Measurements from ENCODE around the gene CALR3. TPM values are rescaled to one million over a fixed set of nuclear protein-coding genes. Genes with fewer than 3 reads are reported as not detected.

The CALR3 gene
- total and polyA plus RNA-seq, 4 donors, result 0.20 to 0.39 TPM; not detected in 2

GRCh38 chr19:16524991-16525734 is 29.2 kb upstream of the CALR3 start:
- H3K36me3 ChIP-seq (ENCODE audit: control insufficient read depth, insufficient read depth, low read length), result peaks cover 99% of the 10 kb centered on the region
- H3K27me3 ChIP-seq (ENCODE audit: control insufficient read depth, insufficient read depth, low read length), result no peaks in the 10 kb centered on the region
- no peak for DNase-seq (ENCODE audit: low read depth in 4 of 6, low spot score in 6 of 6)
- no peak overlapping the region for H3K4me3 ChIP-seq (ENCODE audit: low read depth, low read length)
- 98% methylated on average over 54 of the region's 54 CpGs for WGBS (ENCODE audit: insufficient coverage)
- no peak overlapping the region for H3K27ac ChIP-seq (ENCODE audit: low read depth, low read length)
- no peaks in the 10 kb centered on the region for H3K4me1 ChIP-seq (ENCODE audit: control insufficient read depth, insufficient read depth, low read length)
- no peaks in the 10 kb centered on the region for H3K9me3 ChIP-seq (ENCODE audit: control insufficient read depth, insufficient read depth, low read length)

- WGBS (ENCODE audit: insufficient coverage), result 96% methylated on average over 22 of the region's 25 CpGs
- no peak for DNase-seq (ENCODE audit: low read depth in 4 of 6, low spot score in 6 of 6)
- no peak overlapping the region for H3K27ac ChIP-seq (ENCODE audit: low read depth, low read length)
- no peak overlapping the region for H3K4me3 ChIP-seq (ENCODE audit: low read depth, low read length)
- no peaks in the 10 kb centered on the region for H3K9me3 ChIP-seq (ENCODE audit: control insufficient read depth, insufficient read depth, low read length)
- no peaks in the 10 kb centered on the region for H3K27me3 ChIP-seq (ENCODE audit: control insufficient read depth, insufficient read depth, low read length)
- H3K36me3 ChIP-seq (ENCODE audit: control insufficient read depth, insufficient read depth, low read length), result peaks cover 99% of the 10 kb centered on the region
- no peaks in the 10 kb centered on the region for H3K4me1 ChIP-seq (ENCODE audit: control insufficient read depth, insufficient read depth, low read length)
Observed at GRCh38 chr19:16522559-16523377, 26.8 kb upstream of the CALR3 start.

GRCh38 chr19:16521715-16522289 is 25.8 kb upstream of the CALR3 start:
- Histone ChIP-seq H3K4me1 (ENCODE audit: control insufficient read depth, insufficient read depth, low read length) (no peaks in the 10 kb centered on the region), H3K9me3 (ENCODE audit: control insufficient read depth, insufficient read depth, low read length) (no peaks in the 10 kb centered on the region), H3K4me3 (ENCODE audit: low read depth, low read length) (no peak overlapping the region), H3K36me3 (ENCODE audit: control insufficient read depth, insufficient read depth, low read length) (peaks cover 99% of the 10 kb centered on the region), H3K27me3 (ENCODE audit: control insufficient read depth, insufficient read depth, low read length) (no peaks in the 10 kb centered on the region), H3K27ac (ENCODE audit: low read depth, low read length) (no peak overlapping the region)
- 97% methylated on average over 7 of the region's 10 CpGs for WGBS (ENCODE audit: insufficient coverage)
- DNase-seq (ENCODE audit: low read depth in 4 of 6, low spot score in 6 of 6), result no peak

GRCh38 chr19:16520986-16521624 is 25.1 kb upstream of the CALR3 start:
- Histone ChIP-seq H3K27ac (ENCODE audit: low read depth, low read length) (no peak overlapping the region), H3K36me3 (ENCODE audit: control insufficient read depth, insufficient read depth, low read length) (peaks cover 99% of the 10 kb centered on the region), H3K9me3 (ENCODE audit: control insufficient read depth, insufficient read depth, low read length) (no peaks in the 10 kb centered on the region), H3K27me3 (ENCODE audit: control insufficient read depth, insufficient read depth, low read length) (no peaks in the 10 kb centered on the region), H3K4me1 (ENCODE audit: control insufficient read depth, insufficient read depth, low read length) (no peaks in the 10 kb centered on the region), H3K4me3 (ENCODE audit: low read depth, low read length) (no peak overlapping the region)
- no peak for DNase-seq (ENCODE audit: low read depth in 4 of 6, low spot score in 6 of 6)
- WGBS (ENCODE audit: insufficient coverage), result 100% methylated on average over 11 of the region's 18 CpGs

- WGBS (ENCODE audit: insufficient coverage), result 91% methylated on average over 42 of the region's 45 CpGs
- DNase-seq (ENCODE audit: low read depth in 4 of 6, low spot score in 6 of 6), result no peak
- H3K4me1 ChIP-seq (ENCODE audit: control insufficient read depth, insufficient read depth, low read length), result no peaks in the 10 kb centered on the region
- no peak overlapping the region for H3K4me3 ChIP-seq (ENCODE audit: low read depth, low read length)
- H3K27ac ChIP-seq (ENCODE audit: low read depth, low read length), result no peak overlapping the region
- no peaks in the 10 kb centered on the region for H3K9me3 ChIP-seq (ENCODE audit: control insufficient read depth, insufficient read depth, low read length)
- H3K27me3 ChIP-seq (ENCODE audit: control insufficient read depth, insufficient read depth, low read length), result no peaks in the 10 kb centered on the region
- peaks cover 99% of the 10 kb centered on the region for H3K36me3 ChIP-seq (ENCODE audit: control insufficient read depth, insufficient read depth, low read length)
Observed at GRCh38 chr19:16520074-16520973, 24.4 kb upstream of the CALR3 start.

GRCh38 chr19:16519230-16519687 is 23.3 kb upstream of the CALR3 start:
- Histone ChIP-seq H3K27me3 (ENCODE audit: control insufficient read depth, insufficient read depth, low read length) (no peaks in the 10 kb centered on the region), H3K9me3 (ENCODE audit: control insufficient read depth, insufficient read depth, low read length) (no peaks in the 10 kb centered on the region), H3K36me3 (ENCODE audit: control insufficient read depth, insufficient read depth, low read length) (peaks cover 98% of the 10 kb centered on the region), H3K4me1 (ENCODE audit: control insufficient read depth, insufficient read depth, low read length) (no peaks in the 10 kb centered on the region), H3K4me3 (ENCODE audit: low read depth, low read length) (no peak overlapping the region), H3K27ac (ENCODE audit: low read depth, low read length) (no peak overlapping the region)
- no peak for DNase-seq (ENCODE audit: low read depth in 4 of 6, low spot score in 6 of 6)
- WGBS (ENCODE audit: insufficient coverage), result 89% methylated on average over 13 of the region's 24 CpGs

- WGBS (ENCODE audit: insufficient coverage), result 89% methylated on average over 33 of the region's 33 CpGs
- Histone ChIP-seq H3K27me3 (ENCODE audit: control insufficient read depth, insufficient read depth, low read length) (no peaks in the 10 kb centered on the region), H3K4me1 (ENCODE audit: control insufficient read depth, insufficient read depth, low read length) (no peaks in the 10 kb centered on the region), H3K36me3 (ENCODE audit: control insufficient read depth, insufficient read depth, low read length) (peaks cover 98% of the 10 kb centered on the region), H3K4me3 (ENCODE audit: low read depth, low read length) (no peak overlapping the region), H3K27ac (ENCODE audit: low read depth, low read length) (no peak overlapping the region), H3K9me3 (ENCODE audit: control insufficient read depth, insufficient read depth, low read length) (no peaks in the 10 kb centered on the region)
- DNase-seq (ENCODE audit: low read depth in 4 of 6, low spot score in 6 of 6), result no peak
Observed at GRCh38 chr19:16518483-16519229, 22.7 kb upstream of the CALR3 start.

- Histone ChIP-seq H3K27me3 (ENCODE audit: control insufficient read depth, insufficient read depth, low read length) (no peaks in the 10 kb centered on the region), H3K9me3 (ENCODE audit: control insufficient read depth, insufficient read depth, low read length) (no peaks in the 10 kb centered on the region), H3K4me3 (ENCODE audit: low read depth, low read length) (no peak overlapping the region), H3K27ac (ENCODE audit: low read depth, low read length) (no peak overlapping the region), H3K36me3 (ENCODE audit: control insufficient read depth, insufficient read depth, low read length) (peaks cover 98% of the 10 kb centered on the region), H3K4me1 (ENCODE audit: control insufficient read depth, insufficient read depth, low read length) (no peaks in the 10 kb centered on the region)
- no peak for DNase-seq (ENCODE audit: low read depth in 4 of 6, low spot score in 6 of 6)
- 89% methylated on average over 10 of the region's 14 CpGs for WGBS (ENCODE audit: insufficient coverage)
Observed at GRCh38 chr19:16518061-16518460, 22.1 kb upstream of the CALR3 start.

Data from spinal cord (tissue), 10 donors.